Rectal smooth muscle tissue (tissue), 1 donor: ENCODE data around the gene INSYN2B.
"Not testable (repeated sequence)": the region's sequence is repeated elsewhere in the genome, so short reads cannot be mapped to it uniquely, and the experiment has no call there.

Experiments
- H3K27ac ChIP-seq: one replicate; pipeline ENCODE4 v1.7.0; 2013; ENCODE audit warnings: low read depth, low read length, inconsistent platforms
- H3K27me3 ChIP-seq: one replicate; pipeline ENCODE4 v1.7.0; 2013; ENCODE audit warnings: low read length; ENCODE audit not compliant: control insufficient read depth, insufficient read depth
- H3K36me3 ChIP-seq: one replicate; pipeline ENCODE4 v1.7.0; 2013; ENCODE audit warnings: low read length; ENCODE audit not compliant: control insufficient read depth, insufficient read depth
- H3K4me1 ChIP-seq: one replicate; pipeline ENCODE4 v1.7.0; 2013; ENCODE audit warnings: low read length; ENCODE audit not compliant: control insufficient read depth, insufficient read depth
- H3K4me3 ChIP-seq: one replicate; pipeline ENCODE4 v1.7.0; 2013; ENCODE audit warnings: low read length
- H3K9ac ChIP-seq: one replicate; pipeline ENCODE4 v1.7.0; 2013; ENCODE audit warnings: low read length

The INSYN2B gene

GRCh38 chr5:169970339-169970738, 10.0 kb downstream of the INSYN2B start:
- Histone ChIP-seq H3K4me1 (no peaks in the 10 kb centered on the region), H3K27ac (no peak overlapping the region), H3K9ac (no peak overlapping the region), H3K36me3 (no peaks in the 10 kb centered on the region), H3K27me3 (no peaks in the 10 kb centered on the region), H3K4me3 (no peak overlapping the region)

GRCh38 chr5:169964246-169964645, 16.0 kb downstream of the INSYN2B start:
- Histone ChIP-seq H3K27ac (no peak overlapping the region), H3K4me1 (no peaks in the 10 kb centered on the region), H3K9ac (no peak overlapping the region), H3K36me3 (no peaks in the 10 kb centered on the region), H3K27me3 (no peaks in the 10 kb centered on the region), H3K4me3 (no peak overlapping the region)

- no peaks in the 10 kb centered on the region for H3K36me3 ChIP-seq
- H3K27me3 ChIP-seq, result no peaks in the 10 kb centered on the region
- H3K9ac ChIP-seq, result no peak overlapping the region
- H3K4me3 ChIP-seq, result no peak overlapping the region
- no peak overlapping the region for H3K27ac ChIP-seq
- no peaks in the 10 kb centered on the region for H3K4me1 ChIP-seq
Measured at GRCh38 chr5:169960659-169961058, 19.6 kb downstream of the INSYN2B start.

- H3K4me1 ChIP-seq, result no peaks in the 10 kb centered on the region
- no peak overlapping the region for H3K4me3 ChIP-seq
- H3K9ac ChIP-seq, result no peak overlapping the region
- H3K27ac ChIP-seq, result no peak overlapping the region
- H3K36me3 ChIP-seq, result no peaks in the 10 kb centered on the region
- no peaks in the 10 kb centered on the region for H3K27me3 ChIP-seq
Measured at GRCh38 chr5:169958278-169958677, 22.0 kb downstream of the INSYN2B start.

- Histone ChIP-seq H3K27ac (no peak overlapping the region), H3K27me3 (no peaks in the 10 kb centered on the region), H3K4me1 (no peaks in the 10 kb centered on the region), H3K4me3 (no peak overlapping the region), H3K36me3 (no peaks in the 10 kb centered on the region), H3K9ac (no peak overlapping the region)
Measured at GRCh38 chr5:169956756-169957155, 23.5 kb downstream of the INSYN2B start.

- Histone ChIP-seq H3K27me3 (no peaks in the 10 kb centered on the region), H3K27ac (no peak overlapping the region), H3K4me1 (no peaks in the 10 kb centered on the region), H3K4me3 (no peak overlapping the region), H3K36me3 (no peaks in the 10 kb centered on the region), H3K9ac (no peak overlapping the region)
Measured at GRCh38 chr5:169956126-169956525, 24.2 kb downstream of the INSYN2B start.

GRCh38 chr5:169954786-169955185, 25.5 kb downstream of the INSYN2B start:
- H3K4me3 ChIP-seq, result no peak overlapping the region

GRCh38 chr5:169953196-169953595, 27.1 kb downstream of the INSYN2B start:
- H3K4me1 ChIP-seq, H3K27me3 ChIP-seq, H3K9ac ChIP-seq, H3K27ac ChIP-seq, H3K4me3 ChIP-seq, H3K36me3 ChIP-seq: not testable (repeated sequence)

More at GRCh38 chr5:169954786-169955185, 25.5 kb downstream of the INSYN2B start:
- no peaks in the 10 kb centered on the region for H3K36me3 ChIP-seq
- H3K27me3 ChIP-seq, result no peaks in the 10 kb centered on the region
- no peaks in the 10 kb centered on the region for H3K4me1 ChIP-seq
- H3K27ac ChIP-seq, result no peak overlapping the region
- no peak overlapping the region for H3K9ac ChIP-seq

- Histone ChIP-seq H3K36me3 (no peaks in the 10 kb centered on the region), H3K27me3 (no peaks in the 10 kb centered on the region), H3K27ac (no peak overlapping the region), H3K4me3 (no peak overlapping the region), H3K4me1 (no peaks in the 10 kb centered on the region), H3K9ac (no peak overlapping the region)
Measured at GRCh38 chr5:169950333-169950732, 30.0 kb downstream of the INSYN2B start.

- Histone ChIP-seq H3K27me3 (no peaks in the 10 kb centered on the region), H3K27ac (no peak overlapping the region), H3K4me3 (no peak overlapping the region), H3K9ac (no peak overlapping the region), H3K4me1 (no peaks in the 10 kb centered on the region), H3K36me3 (no peaks in the 10 kb centered on the region)
Measured at GRCh38 chr5:169946743-169947295, 33.5 kb downstream of the INSYN2B start.

GRCh38 chr5:169945831-169946261, 34.4 kb downstream of the INSYN2B start:
- no peak overlapping the region for H3K27ac ChIP-seq
- H3K27me3 ChIP-seq, result no peaks in the 10 kb centered on the region
- no peak overlapping the region for H3K9ac ChIP-seq
- no peaks in the 10 kb centered on the region for H3K4me1 ChIP-seq
- no peak overlapping the region for H3K4me3 ChIP-seq
- no peaks in the 10 kb centered on the region for H3K36me3 ChIP-seq

GRCh38 chr5:169944922-169945680, 35.2 kb downstream of the INSYN2B start:
- H3K36me3 ChIP-seq, result no peaks in the 10 kb centered on the region
- H3K9ac ChIP-seq, result no peak overlapping the region
- no peak overlapping the region for H3K4me3 ChIP-seq
- H3K27me3 ChIP-seq, result no peaks in the 10 kb centered on the region
- no peaks in the 10 kb centered on the region for H3K4me1 ChIP-seq
- H3K27ac ChIP-seq, result no peak overlapping the region

- Histone ChIP-seq H3K27ac (no peak overlapping the region), H3K27me3 (no peaks in the 10 kb centered on the region), H3K4me1 (no peaks in the 10 kb centered on the region), H3K36me3 (no peaks in the 10 kb centered on the region), H3K9ac (no peak overlapping the region), H3K4me3 (no peak overlapping the region)
Measured at GRCh38 chr5:169944115-169944514, 36.2 kb downstream of the INSYN2B start.
